Naive thymus-derived CD4-positive, alpha-beta T cell (primary cell): ENCODE results near the gene HOXA9. TPM values are rescaled to one million over a fixed set of nuclear protein-coding genes. Genes with fewer than 3 reads are reported as not detected.

Source experiments
- ATAC-seq: fragments of 150-1000 bp; cut with Tn5 transposase; 2 replicates; pipeline ENCODE4 v1.10.0; 2021; ENCODE audit warnings: mild to moderate bottlenecking, moderate library complexity
- CTCF ChIA-PET: fragments of 350-600 bp; sonication (Branson Sonifier 250); formaldehyde crosslinking; loops from one replicate; lab custom pipeline; 2021; ENCODE audit warnings: antibody characterized with exemption; lab: Charles Lee
- POLR2A ChIA-PET: fragments of 350-600 bp; sonication (Branson Sonifier 250); formaldehyde crosslinking; loops from one replicate; lab custom pipeline; 2021; ENCODE audit warnings: antibody characterized with exemption, inconsistent platforms; lab: Charles Lee
- DNase-seq, 9 donors: peaks; one replicate each; pipeline versions ENCODE4 v3.0.0 to v3.0.0-alpha.2; 2020 to 2022; ENCODE audit warnings: mixed read lengths in 1 of 9
- H3K27ac ChIP-seq: one replicate; pipeline ENCODE4 v1.7.0; 2013; ENCODE audit warnings: mild to moderate bottlenecking, low read depth, low read length, moderate library complexity
- H3K27me3 ChIP-seq, 2 donors: one replicate each; pipeline ENCODE4 v1.7.0; 2013; ENCODE audit warnings: low read length in 2 of 2, mild to moderate bottlenecking in 2 of 2, moderate library complexity in 2 of 2; ENCODE audit not compliant: control insufficient read depth in 2 of 2, insufficient read depth in 2 of 2
- H3K36me3 ChIP-seq, 3 experiments: 1 replicate in 2 of 3; 2 replicates in 1 of 3; pipeline ENCODE4 v1.7.0; 2013; ENCODE audit warnings: low read length in 3 of 3, mild to moderate bottlenecking in 3 of 3, moderate library complexity in 1 of 3; ENCODE audit not compliant: insufficient read depth in 3 of 3, control insufficient read depth in 2 of 3
- H3K4me1 ChIP-seq, 2 donors: one replicate each; pipeline ENCODE4 v1.7.0; 2013; ENCODE audit warnings: low read length in 2 of 2, mild to moderate bottlenecking in 2 of 2, moderate library complexity in 1 of 2; ENCODE audit not compliant: control insufficient read depth in 2 of 2, insufficient read depth in 2 of 2
- H3K4me3 ChIP-seq: 2 replicates; pipeline ENCODE4 v1.7.0; 2013; ENCODE audit warnings: mild to moderate bottlenecking, low read length
- H3K9me3 ChIP-seq, 3 experiments: 1 replicate in 2 of 3; 2 replicates in 1 of 3; pipeline ENCODE4 v1.7.0; 2013; ENCODE audit warnings: low read length in 3 of 3; ENCODE audit not compliant: control insufficient read depth in 2 of 3
- H3K27ac Mint-ChIP-seq, 9 donors: one replicate each; pipeline ENCODE4 v1.8.0; 2020 to 2022; ENCODE audit warnings: mixed read lengths in 9 of 9, mild to moderate bottlenecking in 8 of 9, moderate library complexity in 5 of 9, inconsistent platforms in 2 of 9
- H3K27me3 Mint-ChIP-seq, 5 donors: one replicate each; pipeline ENCODE4 v1.8.0; 2021 to 2022; ENCODE audit warnings: mixed read lengths in 5 of 5, mild to moderate bottlenecking in 1 of 5
- H3K36me3 Mint-ChIP-seq, 5 donors: one replicate each; pipeline ENCODE4 v1.8.0; 2020 to 2022; ENCODE audit warnings: mixed read lengths in 5 of 5, mild to moderate bottlenecking in 3 of 5, inconsistent platforms in 1 of 5
- H3K4me1 Mint-ChIP-seq, 7 donors: one replicate each; pipeline ENCODE4 v1.8.0; 2020 to 2022; ENCODE audit warnings: mixed read lengths in 7 of 7, mild to moderate bottlenecking in 3 of 7, inconsistent platforms in 1 of 7
- H3K4me3 Mint-ChIP-seq, 10 donors: one replicate each; pipeline ENCODE4 v1.8.0; 2020 to 2022; ENCODE audit warnings: mild to moderate bottlenecking in 10 of 10, mixed read lengths in 10 of 10, moderate library complexity in 6 of 10, inconsistent platforms in 2 of 10
- H3K9me3 Mint-ChIP-seq, 11 donors: one replicate each; pipeline ENCODE4 v1.8.0; 2020 to 2022; ENCODE audit warnings: mixed read lengths in 11 of 11, mild to moderate bottlenecking in 4 of 11, inconsistent platforms in 1 of 11, moderate library complexity in 1 of 11
- intact Hi-C, 2 donors: fragments of 100-400 bp; cut with micrococcal nuclease; formaldehyde crosslinking; loops; one replicate each; pipeline ENCODE4 v1.15.1; 2023
- polyA plus RNA-seq, 2 donors: library from polyadenylated mRNA; unstranded; fragments of 300-500 nt; fragmentation: Illumina TruSeq; gene quantifications; one replicate each; pipeline ENCODE4 v1.2.3, GENCODE V29; 2021
- total RNA-seq, 6 experiments: library from RNA in 5 of 6; stranded (reverse) in 5 of 6; gene quantifications; 1 replicate in 5 of 6; 2 replicates in 1 of 6; pipeline ENCODE4 v1.2.3 and lab custom pipeline; 2021 to 2026

Gene HOXA9
- total and polyA plus RNA-seq, 7 experiments from 2014 or later, result 0.70 to 1.7 TPM; not detected in 5

DNA sequence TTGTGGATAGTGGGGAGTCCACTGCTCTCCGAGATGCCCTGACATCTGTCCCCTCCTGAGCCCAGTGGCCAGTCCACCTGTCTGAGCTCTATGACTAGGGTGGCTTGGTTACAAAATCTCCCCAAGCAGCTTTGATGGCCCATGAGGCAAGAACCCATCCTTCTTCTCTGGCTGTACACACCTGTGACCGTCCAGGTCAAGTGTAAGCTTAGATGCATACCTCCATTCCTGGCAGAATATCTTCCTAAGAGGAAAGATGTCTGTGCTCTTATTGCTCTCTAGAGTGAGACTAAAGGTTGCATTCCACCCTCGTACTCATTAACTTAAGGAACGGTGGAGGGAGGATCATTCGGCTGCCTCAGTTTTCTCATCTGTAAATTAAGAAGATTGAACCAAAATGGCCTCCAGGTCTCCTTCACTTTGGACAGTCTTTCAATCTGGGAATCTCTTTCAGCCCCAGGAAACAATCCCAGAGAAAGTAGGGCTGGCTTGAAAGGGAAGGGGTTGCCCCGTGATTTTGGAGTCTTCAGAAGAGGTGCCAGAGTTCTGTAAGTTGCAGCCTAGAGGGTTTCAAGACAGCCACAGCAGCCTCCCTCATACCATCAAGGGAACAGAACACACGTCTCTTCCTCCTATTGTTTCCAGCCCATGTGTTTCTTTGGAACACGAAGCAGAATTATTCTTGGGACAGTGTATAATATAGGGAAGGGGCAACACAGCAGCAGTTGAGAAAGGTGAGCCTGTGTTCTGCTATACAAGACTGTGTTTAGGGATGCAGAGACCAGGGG is 40.2 kb downstream of the HOXA9 start:
- Histone ChIP-seq H3K9me3 (no peaks in the 10 kb centered on the region), H3K27ac (no peak overlapping the region), H3K4me3 (no peak overlapping the region), H3K36me3 (no peaks in the 10 kb centered on the region), H3K4me1 (no peaks in the 10 kb centered on the region), H3K27me3 (no peaks in the 10 kb centered on the region)
- POLR2A ChIA-PET, result no interaction called here
- no peak overlapping the region for H3K4me3 Mint-ChIP-seq
- H3K4me1 Mint-ChIP-seq, result peaks cover 0 to 2% (median 0%) of the 10 kb centered on the region in 7 donors
- intact Hi-C loops, result no loop called here
- no peak overlapping the region for H3K27ac Mint-ChIP-seq
- H3K9me3 Mint-ChIP-seq, result no peaks in the 10 kb centered on the region
- no peak for ATAC-seq
- H3K27me3 Mint-ChIP-seq, result peaks cover 30 to 55% (median 37%) of the 10 kb centered on the region in 5 donors
- DNase-seq, result no peak
- H3K36me3 Mint-ChIP-seq, result peaks cover 0 to 2% (median 0%) of the 10 kb centered on the region in 5 donors
- CTCF ChIA-PET, result no interaction called here

DNA sequence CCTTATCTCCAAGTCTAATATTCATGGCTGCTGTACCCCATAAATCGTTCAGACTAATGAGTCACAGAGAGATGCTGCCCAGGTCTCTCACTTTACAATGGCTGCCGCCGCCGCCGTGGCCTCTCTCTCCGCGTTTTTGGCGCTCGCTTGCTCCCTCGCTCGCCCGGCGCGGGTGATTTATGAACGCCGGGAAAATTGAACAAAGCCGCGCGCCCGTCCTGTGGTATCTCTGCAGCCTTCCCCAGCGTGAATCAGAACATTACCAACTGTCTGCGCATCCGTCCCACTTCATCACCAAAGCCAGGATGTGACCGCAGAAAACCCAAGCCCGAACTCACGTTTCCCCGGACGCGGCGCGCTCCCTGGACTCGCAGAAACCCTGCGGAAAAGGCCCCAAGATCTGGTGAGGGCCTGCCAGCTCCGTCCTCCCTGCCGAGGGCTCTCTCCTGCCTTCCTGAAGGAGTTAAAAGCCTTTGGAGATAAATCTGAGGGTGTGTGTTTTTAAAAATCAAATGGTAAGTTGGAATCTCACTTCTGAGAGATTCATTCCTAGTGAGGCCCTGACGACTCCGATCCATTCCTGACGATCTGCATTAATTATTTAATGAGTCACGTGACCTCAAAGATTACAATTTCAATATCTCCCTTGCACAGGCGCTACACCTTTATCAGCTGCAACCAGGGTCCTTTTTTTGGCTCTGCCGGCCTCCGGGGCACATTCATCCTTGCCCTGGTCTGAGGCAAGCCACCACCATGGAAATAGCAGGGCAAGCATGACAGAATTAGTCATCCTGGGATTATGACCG is 41.0 kb downstream of the HOXA9 start:
- intact Hi-C loops, result no loop called here
- Mint-ChIP-seq H3K27me3 (peaks cover 30 to 53% (median 35%) of the 10 kb centered on the region in 5 donors), H3K4me3 (no peak overlapping the region), H3K36me3 (no peaks in the 10 kb centered on the region), H3K9me3 (no peaks in the 10 kb centered on the region), H3K4me1 (peaks cover 0 to 2% (median 0%) of the 10 kb centered on the region in 7 donors), H3K27ac (no peak overlapping the region)
- H3K36me3 ChIP-seq, result no peaks in the 10 kb centered on the region
- no peak overlapping the region for H3K27ac ChIP-seq
- CTCF ChIA-PET, result no interaction called here
- DNase-seq (no peak), ATAC-seq (no peak)
- H3K4me1 ChIP-seq, result no peaks in the 10 kb centered on the region
- POLR2A ChIA-PET, result no interaction called here
- H3K4me3 ChIP-seq, result no peak overlapping the region
- no peaks in the 10 kb centered on the region for H3K9me3 ChIP-seq
- no peaks in the 10 kb centered on the region for H3K27me3 ChIP-seq

DNA sequence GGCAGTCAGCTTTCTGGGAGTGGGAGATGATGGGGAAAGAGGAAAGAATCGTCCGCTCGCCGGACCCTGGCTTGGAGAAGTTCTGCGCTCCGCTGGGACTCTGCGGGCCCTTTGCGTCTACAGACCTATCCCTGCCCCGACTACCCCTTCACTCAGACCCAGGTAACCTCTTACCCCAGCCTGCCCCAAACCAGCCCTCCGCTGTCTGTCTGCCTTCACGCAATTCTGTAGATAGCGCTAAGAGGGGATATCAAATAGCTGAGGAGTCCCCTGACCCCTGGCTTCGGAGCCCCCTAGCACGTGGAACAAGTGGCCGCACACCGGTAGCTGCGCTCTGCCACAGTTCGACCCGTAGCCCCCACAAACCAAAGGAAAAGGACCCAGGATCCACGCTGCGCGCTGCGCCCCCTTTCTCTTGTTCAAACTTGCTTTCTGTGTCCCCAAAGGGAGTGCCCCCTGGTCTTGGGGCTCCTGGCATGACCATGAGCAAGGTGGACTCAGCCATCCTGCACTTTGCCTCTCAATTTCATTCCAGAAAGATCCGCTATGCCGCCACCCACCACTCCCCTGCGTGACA is 41.8 kb downstream of the HOXA9 start:
- ChIA-PET CTCF (no interaction called here), POLR2A (no interaction called here)
- Histone ChIP-seq H3K36me3 (no peaks in the 10 kb centered on the region), H3K4me1 (no peaks in the 10 kb centered on the region), H3K27me3 (no peaks in the 10 kb centered on the region), H3K4me3 (no peak overlapping the region), H3K9me3 (no peaks in the 10 kb centered on the region), H3K27ac (no peak overlapping the region)
- no peak overlapping the region for H3K4me3 Mint-ChIP-seq
- H3K4me1 Mint-ChIP-seq, result peaks cover 0 to 1% (median 0%) of the 10 kb centered on the region in 7 donors
- no peaks in the 10 kb centered on the region for H3K9me3 Mint-ChIP-seq
- DNase-seq (no peak), ATAC-seq (no peak)
- H3K27ac Mint-ChIP-seq, result no peak overlapping the region
- H3K27me3 Mint-ChIP-seq, result peaks cover 28 to 45% (median 29%) of the 10 kb centered on the region in 5 donors
- intact Hi-C loops, result no loop called here
- H3K36me3 Mint-ChIP-seq, result no peaks in the 10 kb centered on the region

DNA sequence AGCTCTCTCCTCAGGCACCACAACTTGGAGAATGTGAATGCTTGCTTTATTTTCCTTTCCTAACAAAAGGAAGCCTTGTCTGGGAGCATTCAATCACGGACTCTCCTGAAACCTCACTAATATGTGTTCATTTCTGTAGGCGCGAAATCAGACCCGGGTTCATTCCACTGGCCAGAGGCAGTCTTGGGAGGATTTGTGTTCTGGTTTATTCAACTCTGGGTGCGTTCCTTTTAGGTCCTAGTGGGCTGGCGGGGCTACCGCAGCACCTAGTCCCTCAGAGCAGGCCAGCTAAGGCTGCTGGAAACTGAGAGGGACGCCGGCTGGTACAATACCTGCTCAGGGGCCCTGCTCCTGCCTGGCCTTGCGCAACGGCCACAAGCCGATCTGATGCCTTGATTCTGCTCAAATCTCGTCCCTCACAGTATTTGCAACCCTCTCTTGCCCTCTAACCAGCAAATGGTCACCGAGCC is 42.3 kb downstream of the HOXA9 start:
- H3K4me3 ChIP-seq, result no peak overlapping the region
- ATAC-seq (no peak), DNase-seq (no peak)
- H3K27ac ChIP-seq, result no peak overlapping the region
- Mint-ChIP-seq H3K9me3 (no peaks in the 10 kb centered on the region), H3K4me1 (no peaks in the 10 kb centered on the region), H3K36me3 (no peaks in the 10 kb centered on the region), H3K27ac (no peak overlapping the region), H3K27me3 (peaks cover 25 to 43% (median 29%) of the 10 kb centered on the region in 5 donors), H3K4me3 (no peak overlapping the region)
- H3K9me3 ChIP-seq, result no peaks in the 10 kb centered on the region
- H3K36me3 ChIP-seq, result no peaks in the 10 kb centered on the region
- H3K4me1 ChIP-seq, result no peaks in the 10 kb centered on the region
- intact Hi-C loops, result no loop called here
- CTCF ChIA-PET, result no interaction called here
- H3K27me3 ChIP-seq, result no peaks in the 10 kb centered on the region
- POLR2A ChIA-PET, result no interaction called here

DNA sequence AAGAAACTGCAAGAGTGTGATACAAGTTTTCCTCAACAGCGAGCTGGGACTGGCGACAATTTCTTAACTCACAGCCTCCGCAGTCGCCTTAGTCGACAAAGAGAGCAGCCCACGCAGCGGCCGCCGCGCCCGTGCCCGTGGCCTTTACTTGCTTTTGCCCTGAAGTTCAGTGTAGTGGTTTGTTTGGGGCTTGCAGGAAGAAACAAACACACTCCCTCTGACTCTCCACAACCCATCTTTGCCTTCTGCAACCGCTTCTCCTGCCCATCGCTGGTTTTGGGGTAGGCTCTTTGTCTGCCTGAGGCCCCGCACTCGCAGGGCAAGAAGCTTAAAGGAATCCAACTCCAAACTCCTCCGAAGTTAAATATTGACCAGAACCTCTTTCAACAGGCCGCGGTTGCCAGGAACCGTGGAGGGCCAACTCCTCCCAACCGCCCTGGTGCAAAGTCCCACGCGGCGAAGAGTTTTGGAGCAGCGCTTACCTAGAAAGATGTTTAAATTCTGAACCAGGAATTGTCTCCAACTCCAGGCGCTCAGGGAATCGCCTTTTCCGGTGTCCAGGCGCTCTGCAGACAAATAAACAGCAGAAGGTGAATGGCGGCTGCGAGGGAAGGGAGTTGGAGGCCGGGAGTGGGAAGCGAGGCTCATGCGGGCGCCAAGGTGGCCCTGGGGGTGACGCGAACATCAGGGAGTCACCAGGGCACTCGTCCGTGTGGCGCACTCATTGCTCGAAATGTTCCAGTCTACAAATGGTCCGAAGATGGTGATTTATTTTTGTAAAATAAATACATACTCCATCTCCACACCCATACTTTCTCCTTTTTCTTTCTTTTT is 43.0 kb downstream of the HOXA9 start:
- H3K9me3 Mint-ChIP-seq, result no peaks in the 10 kb centered on the region
- H3K4me3 Mint-ChIP-seq, result no peak overlapping the region
- ATAC-seq (no peak), DNase-seq (no peak)
- Histone ChIP-seq H3K27ac (no peak overlapping the region), H3K27me3 (no peaks in the 10 kb centered on the region), H3K4me1 (no peaks in the 10 kb centered on the region), H3K9me3 (no peaks in the 10 kb centered on the region), H3K4me3 (no peak overlapping the region), H3K36me3 (no peaks in the 10 kb centered on the region)
- H3K27ac Mint-ChIP-seq, result no peak overlapping the region
- no peaks in the 10 kb centered on the region for H3K36me3 Mint-ChIP-seq
- ChIA-PET POLR2A (no interaction called here), CTCF (no interaction called here)
- peaks cover 19 to 41% (median 32%) of the 10 kb centered on the region in 5 donors for H3K27me3 Mint-ChIP-seq
- H3K4me1 Mint-ChIP-seq, result no peaks in the 10 kb centered on the region
- intact Hi-C loops, result no loop called here

DNA sequence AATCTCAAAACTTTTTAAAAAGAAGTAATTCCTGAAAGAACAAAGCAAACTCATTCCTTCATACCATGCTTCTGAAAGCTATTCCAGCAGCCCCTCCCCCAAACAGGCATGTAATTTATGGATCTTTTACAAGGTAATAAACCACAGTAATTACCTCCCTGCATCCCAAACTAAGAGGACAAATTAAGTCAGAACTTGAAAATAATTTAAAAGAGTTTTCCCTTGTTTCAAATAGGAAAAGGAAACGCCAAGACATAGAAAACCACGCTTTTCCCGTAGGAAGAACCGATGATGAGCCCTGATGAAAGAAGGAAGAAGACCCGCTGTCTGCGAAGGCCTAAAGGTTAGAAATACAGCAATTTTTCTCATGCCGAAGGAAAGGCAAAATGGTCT is 43.7 kb downstream of the HOXA9 start:
- no peak overlapping the region for H3K27ac Mint-ChIP-seq
- no peak overlapping the region for H3K4me3 Mint-ChIP-seq
- intact Hi-C loops, result no loop called here
- H3K4me1 ChIP-seq, result no peaks in the 10 kb centered on the region
- ChIA-PET CTCF (no interaction called here), POLR2A (no interaction called here)
- no peaks in the 10 kb centered on the region for H3K4me1 Mint-ChIP-seq
- H3K36me3 ChIP-seq, result no peaks in the 10 kb centered on the region
- ATAC-seq (no peak), DNase-seq (no peak)
- no peaks in the 10 kb centered on the region for H3K27me3 ChIP-seq
- no peaks in the 10 kb centered on the region for H3K9me3 Mint-ChIP-seq
- no peaks in the 10 kb centered on the region for H3K36me3 Mint-ChIP-seq
- H3K27me3 Mint-ChIP-seq, result peaks cover 14 to 39% (median 26%) of the 10 kb centered on the region in 5 donors
- no peak overlapping the region for H3K27ac ChIP-seq
- H3K9me3 ChIP-seq, result no peaks in the 10 kb centered on the region
- no peak overlapping the region for H3K4me3 ChIP-seq
